ENCODE results near the gene LENG1. TPM values are rescaled to one million over a fixed set of nuclear protein-coding genes. Genes with fewer than 3 reads are reported as not detected.

Gene LENG1
- total and polyA plus RNA-seq, 9 of the 15 experiments (the other 6 are each of a cell fraction or from before 2014, with no cell fraction given) = 0.30 to 10.5 (median 4.7) TPM

DNA sequence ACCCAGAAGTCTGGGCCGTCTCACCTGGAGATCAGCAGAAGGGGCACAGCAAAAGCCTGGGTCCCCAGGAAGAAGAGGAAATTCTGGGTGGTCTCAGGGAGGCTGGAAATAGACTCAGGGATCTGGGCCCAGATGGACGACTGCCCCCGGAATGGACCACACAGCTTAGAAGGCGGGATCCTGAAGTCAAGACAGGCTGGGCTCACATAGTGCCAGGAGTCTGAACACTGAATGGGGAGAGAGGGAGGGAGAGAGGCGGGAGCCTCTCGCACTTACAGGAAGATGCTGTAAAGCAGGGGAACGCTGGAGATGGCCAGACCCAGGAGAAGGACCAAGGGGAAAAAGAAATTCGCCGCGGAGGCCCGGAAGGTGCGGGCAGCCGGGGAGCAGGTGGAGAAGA, 1.3 kb upstream of the LENG1 start:
- no TSS peak for BruUV-seq (replicated peaks)
- no peaks in the 10 kb centered on the region for H3K9me1 ChIP-seq (ENCODE audit: control insufficient read depth, insufficient read depth, low read length)
- H2AFZ ChIP-seq (ENCODE audit: low read depth, low read length) = peak overlapping the region; percentile 97; the same call in 1 of the 2 replicates
- H3K9ac ChIP-seq (ENCODE audit: insufficient read depth in 1 of 2, low read depth in 2 of 2, low read length in 2 of 2) = peak overlapping the region; percentile 84 to 94; a peak in 3 of 4 replicates
- H3K27ac ChIP-seq (ENCODE audit: extremely low read depth, low read depth, low read length) = peak overlapping the region; percentile 81; the same call in 2 of the 3 replicates
- in situ Hi-C loops (cut with MboI) = loop anchor here (5.0 kb wide), 1 partner anchor 66 kb away; no protein-coding TSS in a partner anchor
- DNase-seq (ENCODE audit: extremely low read depth in 1 of 4, low spot score in 3 of 4) (peak in 1 of 4 experiments; percentile 22), ATAC-seq (no peak), FAIRE-seq (no peak)
- H3K27me3 ChIP-seq (ENCODE audit: control insufficient read depth in 2 of 2, insufficient read depth in 2 of 2, low read length in 2 of 2) = no peaks in the 10 kb centered on the region
- CTCF ChIA-PET (ENCODE audit: low intra/inter-chr PET ratio) = no interaction called here
- peak overlapping the region; percentile 69 for H3K4me3 ChIP-seq
- 0 out of 2 replicates have a peak, but pooled peaks cover 10% of the 10 kb centered on the region for H4K20me1 ChIP-seq (replicated peaks; ENCODE audit: control insufficient read depth, insufficient read depth, low read length)
- TF ChIP-seq ZBTB1 (CRISPR knock-in tag; IDR thresholded peaks at IDR 0.05; ENCODE audit: borderline replicate concordance, low read depth) = no peak
- TF ChIP-seq C11orf30 (IDR thresholded peaks at IDR 0.05; ENCODE audit: low read depth) = no peak
- TF ChIP-seq SMAD1 (IDR thresholded peaks at IDR 0.05; ENCODE audit: low read depth, low read length, partially characterized antibody) = no peak
- no peak for TF ChIP-seq ZC3H8 (IDR thresholded peaks at IDR 0.05)
- no peak for TF ChIP-seq TAF1 (IDR thresholded peaks at IDR 0.05; ENCODE audit: control insufficient read depth, extremely low read depth, insufficient read depth, low read length, severe bottlenecking)
- no peak for TF ChIP-seq TBL1XR1 (IDR thresholded peaks at IDR 0.05; ENCODE audit: low read length in 2 of 2)
- TF ChIP-seq SNIP1 (IDR thresholded peaks at IDR 0.05; ENCODE audit: low read depth) = no peak
- TF ChIP-seq, protein P1, sequence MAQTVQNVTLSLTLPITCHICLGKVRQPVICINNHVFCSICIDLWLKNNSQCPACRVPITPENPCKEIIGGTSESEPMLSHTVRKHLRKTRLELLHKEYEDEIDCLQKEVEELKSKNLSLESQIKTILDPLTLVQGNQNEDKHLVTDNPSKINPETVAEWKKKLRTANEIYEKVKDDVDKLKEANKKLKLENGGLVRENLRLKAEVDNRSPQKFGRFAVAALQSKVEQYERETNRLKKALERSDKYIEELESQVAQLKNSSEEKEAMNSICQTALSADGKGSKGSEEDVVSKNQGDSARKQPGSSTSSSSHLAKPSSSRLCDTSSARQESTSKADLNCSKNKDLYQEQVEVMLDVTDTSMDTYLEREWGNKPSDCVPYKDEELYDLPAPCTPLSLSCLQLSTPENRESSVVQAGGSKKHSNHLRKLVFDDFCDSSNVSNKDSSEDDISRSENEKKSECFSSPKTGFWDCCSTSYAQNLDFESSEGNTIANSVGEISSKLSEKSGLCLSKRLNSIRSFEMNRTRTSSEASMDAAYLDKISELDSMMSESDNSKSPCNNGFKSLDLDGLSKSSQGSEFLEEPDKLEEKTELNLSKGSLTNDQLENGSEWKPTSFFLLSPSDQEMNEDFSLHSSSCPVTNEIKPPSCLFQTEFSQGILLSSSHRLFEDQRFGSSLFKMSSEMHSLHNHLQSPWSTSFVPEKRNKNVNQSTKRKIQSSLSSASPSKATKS (CRISPR knock-in tag; IDR thresholded peaks at IDR 0.05) = no peak
- 27% methylated on average over 8 of the region's 13 CpGs for WGBS (ENCODE audit: insufficient coverage, low coverage, missing lambda C conversion rate)
- H3K4me2 ChIP-seq (ENCODE audit: insufficient read depth, low read length) = peak overlapping the region; percentile 95
- intact Hi-C loops (cut with micrococcal nuclease) = no loop called here
- peaks cover 18% of the 10 kb centered on the region; the same call in 2 of the 3 replicates for H3K79me2 ChIP-seq (ENCODE audit: control insufficient read depth, insufficient read depth, low read length)
- POLR2A ChIA-PET = interaction anchor here (0.6 to 3.1 kb wide), 6 partner anchors 11 to 49 kb away, joined by 3 to 18 read pairs (median 4); partner anchors contain the start of genes CNOT3 and MBOAT7
- peaks cover 21 to 53% of the 10 kb centered on the region in 2 experiments for H3K4me1 ChIP-seq (replicated peaks in 1 of 2; ENCODE audit: control insufficient read depth in 2 of 2, insufficient read depth in 2 of 2, low read length in 2 of 2)
- no peaks in the 10 kb centered on the region for H3K9me3 ChIP-seq (replicated peaks; ENCODE audit: control insufficient read depth, insufficient read depth, low read depth, low read length)
- peaks cover 25% of the 10 kb centered on the region for H3K36me3 ChIP-seq (ENCODE audit: control insufficient read depth, insufficient read depth, low read length)

Measured in K562 (cell line).